GM12878 (cell line): ENCODE results near the gene DENND6A. TPM values are rescaled to one million over a fixed set of nuclear protein-coding genes. Genes with fewer than 3 reads are reported as not detected.

Source experiments
- ATAC-seq: fragments of 200-7000 bp; cut with Tn5 transposase; 3 replicates; pipeline ENCODE4 v1.9.1; 2020; ENCODE audit warnings: mild to moderate bottlenecking, moderate library complexity
- BruUV-seq: library from RNA; stranded (reverse); fragments of 400-500 nt; replicated peaks from 2 replicates; lab custom pipeline; 2021; lab: Mats Ljungman, UMichigan
- CTCF ChIA-PET: fragments of 300-600 bp; sonication (Branson Sonifier 250); formaldehyde crosslinking; extraction: SDS; loops from one replicate; lab custom pipeline; 2021; ENCODE audit warnings: inconsistent platforms; lab: Yijun Ruan, JAX
- POLR2A ChIA-PET: fragments of 350-600 bp; formaldehyde crosslinking; extraction: SDS; loops from one replicate; lab custom pipeline; 2021; ENCODE audit warnings: inconsistent platforms; lab: Charles Lee
- RAD21 ChIA-PET: fragments of 300-600 bp; sonication (Branson Sonifier 250); formaldehyde crosslinking; loops from one replicate; lab custom pipeline; 2023; ENCODE audit warnings: antibody characterized with exemption; ENCODE audit not compliant: unreplicated experiment; lab: Charles Lee
- SMC1A ChIA-PET: fragments of 300-600 bp; sonication (Branson Sonifier 250); formaldehyde crosslinking; loops from one replicate; lab custom pipeline; 2023; ENCODE audit not compliant: unreplicated experiment, uncharacterized antibody; lab: Charles Lee
- DNase-seq: peaks from one replicate; pipeline ENCODE4 v3.0.0-alpha.2; 2011; ENCODE audit warnings: low read depth, low spot score
- FAIRE-seq: peaks from 3 replicates; lab custom pipeline; 2011; peaks lifted over from hg19 to GRCh38; lab: Jason Lieb, UNC
- H2AFZ ChIP-seq: 2 replicates; pipeline ENCODE4 v1.6.0; 2011; ENCODE audit warnings: low read depth, low read length, control low read depth; ENCODE audit not compliant: control insufficient read depth
- H3K27ac ChIP-seq: 2 replicates; pipeline ENCODE4 v1.5.1; 2011; ENCODE audit warnings: control low read depth; ENCODE audit not compliant: control insufficient read depth, insufficient read depth
- H3K27me3 ChIP-seq, 2 experiments: replicated peaks in 1 of 2; 2 replicates each; pipeline versions ENCODE4 v1.6.0 to v1.6.1; 2011; ENCODE audit warnings: low read length in 1 of 2; ENCODE audit not compliant: control insufficient read depth in 2 of 2, insufficient read depth in 2 of 2
- H3K36me3 ChIP-seq, 2 experiments: 2 replicates each; pipeline ENCODE4 v1.5.1; 2011; ENCODE audit warnings: low read length in 1 of 2; ENCODE audit not compliant: control insufficient read depth in 2 of 2, insufficient read depth in 2 of 2
- H3K4me1 ChIP-seq: 2 replicates; pipeline ENCODE4 v1.6.1; 2011; ENCODE audit warnings: mild to moderate bottlenecking, low read length, moderate library complexity, mixed read lengths; ENCODE audit not compliant: control insufficient read depth, insufficient read depth
- H3K4me2 ChIP-seq: 2 replicates; pipeline ENCODE4 v1.6.0; 2011; ENCODE audit warnings: control low read depth; ENCODE audit not compliant: control insufficient read depth, insufficient read depth
- H3K4me3 ChIP-seq: fragments of 200-600 bp; sonication (generic); 2 replicates; pipeline ENCODE4 v1.5.1; 2016
- H3K79me2 ChIP-seq: 2 replicates; pipeline ENCODE4 v1.6.0; 2011; ENCODE audit warnings: low read length; ENCODE audit not compliant: control insufficient read depth, insufficient read depth
- H3K9ac ChIP-seq: 2 replicates; pipeline ENCODE4 v1.8.0; 2011; ENCODE audit warnings: low read length, control low read depth, mixed read lengths; ENCODE audit not compliant: control insufficient read depth, insufficient read depth
- H3K9me3 ChIP-seq: replicated peaks from 3 replicates; pipeline ENCODE4 v1.5.1; 2011; ENCODE audit warnings: mild to moderate bottlenecking, low read length; ENCODE audit not compliant: control insufficient read depth, insufficient read depth
- H4K20me1 ChIP-seq: 2 replicates; pipeline ENCODE4 v1.6.0; 2011; ENCODE audit not compliant: control insufficient read depth, insufficient read depth
- ETV6 ChIP-seq, 2 experiments: fragments of 450-650 bp in 1 of 2; IDR thresholded peaks in 1 of 2; conservative IDR thresholded peaks in 1 of 2; 2 replicates each; pipeline ENCODE4 v1.6.1; 2014; ENCODE audit warnings: antibody characterized with exemption in 1 of 2, borderline replicate concordance in 1 of 2, low read depth in 1 of 2, mild to moderate bottlenecking in 1 of 2, moderate library complexity in 1 of 2
- HDAC6 ChIP-seq: fragments of 200-600 bp; sonication (generic); IDR thresholded peaks from one replicate; pipeline ENCODE4 v1.8.0; 2017; ENCODE audit warnings: antibody characterized with exemption; ENCODE audit not compliant: unreplicated experiment
- SMAD5 ChIP-seq: IDR thresholded peaks from 2 replicates; pipeline ENCODE4 v1.6.1; 2016; ENCODE audit warnings: antibody characterized with exemption, low read depth
- ZNF274 ChIP-seq: IDR thresholded peaks from one replicate; pipeline ENCODE4 v1.8.0; 2011; ENCODE audit not compliant: insufficient read length, insufficient read depth
- WGBS: methylation state at CpG from one replicate; pipeline ENCODE4 v1.1.6; 2016; ENCODE audit warnings: low lambda C conversion rate; ENCODE audit not compliant: insufficient replicate concordance, insufficient coverage; ENCODE audit errors: missing lambda C conversion rate; 5-methylcytosine and 5-hydroxymethylcytosine counted together
- in situ Hi-C: fragments of 300-500 bp; cut with MboI; formaldehyde crosslinking; loops from 9 replicates; pipeline ENCODE4 v1.14.3; 2018; ENCODE audit warnings: mixed read lengths
- intact Hi-C: fragments of 100-400 bp; cut with micrococcal nuclease; formaldehyde crosslinking; loops from one replicate; pipeline ENCODE4 v1.14.2; 2022; ENCODE audit not compliant: unreplicated experiment
- polyA plus RNA-seq, 11 experiments: library from polyadenylated mRNA; depleted of rRNA in 4 of 11; unstranded in 6 of 11; stranded (reverse) in 5 of 11; fragments of >200 nt; fragmentation: Nextera tagmentation in 4 of 11; fragmentation: Illumina TruSeq in 1 of 11; extraction: Ambion mirVana in 4 of 11; extraction: Trizol in 1 of 11; gene quantifications; 1 replicate in 1 of 11; 2 replicates in 10 of 11; pipeline versions ENCODE4 v1.2.1 to v1.2.3, GENCODE V29; 2011 to 2016; ENCODE audit warnings: inconsistent platforms in 2 of 11, missing spikeins in 2 of 11, low read depth in 1 of 11
- total RNA-seq, 4 experiments: library from RNA; depleted of rRNA in 3 of 4; stranded (reverse); fragments of >200 nt in 3 of 4; fragmentation: Illumina TruSeq in 1 of 4; extraction: Trizol in 1 of 4; gene quantifications; 2 replicates each; pipeline versions ENCODE4 v1.2.1 to v1.2.3, GENCODE V29; 2013 to 2021
- TF ChIP-seq, protein P1 (sequence below): IDR thresholded peaks from 2 replicates; pipeline ENCODE4 v1.6.1; 2011; ENCODE audit warnings: borderline replicate concordance, low read depth, mild to moderate bottlenecking, moderate library complexity, low read length; ENCODE audit not compliant: insufficient read depth, poor library complexity, severe bottlenecking

Gene DENND6A
- total and polyA plus RNA-seq, 10 of the 15 experiments (the other 5 are each of a cell fraction or from before 2014, with no cell fraction given): 1.8 to 15.3 (median 10.3) TPM

DNA sequence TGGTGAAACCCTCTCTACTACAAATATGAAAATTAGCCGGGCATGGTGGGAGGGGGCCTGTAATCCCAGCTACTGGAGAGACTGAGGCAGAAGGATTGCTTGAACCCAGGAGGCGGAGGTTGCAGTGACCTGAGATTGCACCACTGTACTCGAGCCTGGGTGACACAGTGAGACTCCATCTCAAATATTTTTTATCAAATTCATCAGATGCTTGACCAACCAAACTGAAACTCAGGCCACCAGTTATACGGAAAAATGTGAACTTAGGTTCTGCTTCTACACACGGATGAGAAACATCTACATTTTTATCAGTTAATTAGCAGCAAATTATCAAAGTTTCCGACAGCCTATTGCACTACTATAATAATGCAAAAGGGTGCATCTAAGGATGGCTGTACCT, 100.6 kb downstream of the DENND6A start:
- BruUV-seq: no TSS peak
- intact Hi-C loops (no loop called here), in situ Hi-C loops (no loop called here)
- ChIA-PET RAD21 (no interaction called here), CTCF (interaction anchor here (1.0 to 2.2 kb wide), 2 partner anchors 97 to 195 kb away, joined by 3 to 8 read pairs; no protein-coding TSS in a partner anchor), SMC1A (interaction anchor here (1.7 kb wide), 1 partner anchor 20 kb away, joined by 5 read pairs; no protein-coding TSS in a partner anchor), POLR2A (interaction anchor here (0.9 to 1.5 kb wide), 2 partner anchors 35 to 79 kb away, joined by 3 to 4 read pairs; no protein-coding TSS in a partner anchor)
- H3K79me2 ChIP-seq: peaks cover 85% of the 10 kb centered on the region
- H2AFZ ChIP-seq: no peak overlapping the region
- TF ChIP-seq SMAD5 (no peak), ZNF274 (no peak), ETV6 (conservative IDR thresholded peaks at IDR 0.05 in 1 of 2, IDR thresholded peaks at IDR 0.05 in 1 of 2; ENCODE audit: borderline replicate concordance in 1 of 2, low read depth in 1 of 2) (no peak), HDAC6 (no peak)
- TF ChIP-seq, protein P1, sequence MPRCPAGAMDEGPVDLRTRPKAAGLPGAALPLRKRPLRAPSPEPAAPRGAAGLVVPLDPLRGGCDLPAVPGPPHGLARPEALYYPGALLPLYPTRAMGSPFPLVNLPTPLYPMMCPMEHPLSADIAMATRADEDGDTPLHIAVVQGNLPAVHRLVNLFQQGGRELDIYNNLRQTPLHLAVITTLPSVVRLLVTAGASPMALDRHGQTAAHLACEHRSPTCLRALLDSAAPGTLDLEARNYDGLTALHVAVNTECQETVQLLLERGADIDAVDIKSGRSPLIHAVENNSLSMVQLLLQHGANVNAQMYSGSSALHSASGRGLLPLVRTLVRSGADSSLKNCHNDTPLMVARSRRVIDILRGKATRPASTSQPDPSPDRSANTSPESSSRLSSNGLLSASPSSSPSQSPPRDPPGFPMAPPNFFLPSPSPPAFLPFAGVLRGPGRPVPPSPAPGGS: no peak
- no peaks in the 10 kb centered on the region; the same call in 1 of the 2 replicates for H3K4me1 ChIP-seq
- no peak for DNase-seq
- ATAC-seq: no peak
- no peaks in the 10 kb centered on the region for H3K27me3 ChIP-seq
- peak overlapping the region; percentile 47; the same call in 1 of the 2 replicates for H3K4me2 ChIP-seq
- no peak overlapping the region for H3K27ac ChIP-seq
- FAIRE-seq: no peak
- no peaks in the 10 kb centered on the region for H3K9me3 ChIP-seq
- H4K20me1 ChIP-seq: no peaks in the 10 kb centered on the region
- peaks cover 0 to 2% of the 10 kb centered on the region in 2 experiments; a peak in 1 of 4 replicates for H3K36me3 ChIP-seq
- no peak overlapping the region for H3K4me3 ChIP-seq
- H3K9ac ChIP-seq: no peak overlapping the region
- WGBS: 70% methylated on average over 6 of the region's 6 CpGs
